ENCODE data around the gene CHST3.

Gene CHST3

GRCh38 chr10:72009425-72010081, 45.4 kb downstream of the CHST3 start:
- Histone ChIP-seq H3K27me3 (ENCODE audit: control insufficient read depth in 5 of 5, insufficient read depth in 4 of 5, low read length in 5 of 5) (no peaks in the 10 kb centered on the region), H3K9ac (ENCODE audit: low read length in 5 of 5) (peak overlapping the region in 4 of 5 donors; percentile 37 to 53 (median 46)), H3K27ac (ENCODE audit: low read depth, low read length) (peak overlapping the region; percentile 93), H3K4me3 (ENCODE audit: low read depth in 1 of 5, low read length in 5 of 5) (peak overlapping the region in 1 of 5 donors; percentile 39), H3K36me3 (ENCODE audit: control insufficient read depth in 5 of 5, insufficient read depth in 5 of 5, low read length in 5 of 5) (peaks cover 0 to 34% (median 28%) of the 10 kb centered on the region in 5 donors), H3K9me3 (ENCODE audit: control insufficient read depth in 5 of 5, low read length in 5 of 5) (peaks cover 0 to 2% (median 0%) of the 10 kb centered on the region in 5 donors), H3K4me1 (ENCODE audit: control insufficient read depth in 5 of 5, insufficient read depth in 5 of 5, low read length in 5 of 5) (peaks cover 26 to 69% (median 62%) of the 10 kb centered on the region in 5 donors)

GRCh38 chr10:72010234-72010973, 46.2 kb downstream of the CHST3 start:
- H3K9me3 ChIP-seq (ENCODE audit: control insufficient read depth in 5 of 5, low read length in 5 of 5): peaks cover 0 to 2% (median 0%) of the 10 kb centered on the region in 5 donors
- peaks cover 0 to 32% (median 28%) of the 10 kb centered on the region in 5 donors for H3K36me3 ChIP-seq (ENCODE audit: control insufficient read depth in 5 of 5, insufficient read depth in 5 of 5, low read length in 5 of 5)
- H3K9ac ChIP-seq (ENCODE audit: low read length in 5 of 5): peak overlapping the region in 3 of 5 donors; percentile 37 to 53 (median 44)
- H3K27ac ChIP-seq (ENCODE audit: low read depth, low read length): peak overlapping the region; percentile 93
- H3K4me3 ChIP-seq (ENCODE audit: low read depth in 1 of 5, low read length in 5 of 5): no peak overlapping the region
- no peaks in the 10 kb centered on the region for H3K27me3 ChIP-seq (ENCODE audit: control insufficient read depth in 5 of 5, insufficient read depth in 4 of 5, low read length in 5 of 5)
- H3K4me1 ChIP-seq (ENCODE audit: control insufficient read depth in 5 of 5, insufficient read depth in 5 of 5, low read length in 5 of 5): peaks cover 26 to 76% (median 65%) of the 10 kb centered on the region in 5 donors

- H3K27ac ChIP-seq (ENCODE audit: low read depth, low read length): peak overlapping the region; percentile 93
- H3K4me3 ChIP-seq (ENCODE audit: low read depth in 1 of 5, low read length in 5 of 5): no peak overlapping the region
- H3K9me3 ChIP-seq (ENCODE audit: control insufficient read depth in 5 of 5, low read length in 5 of 5): peaks cover 0 to 2% (median 0%) of the 10 kb centered on the region in 5 donors
- H3K36me3 ChIP-seq (ENCODE audit: control insufficient read depth in 5 of 5, insufficient read depth in 5 of 5, low read length in 5 of 5): peaks cover 0 to 30% (median 28%) of the 10 kb centered on the region in 5 donors
- H3K27me3 ChIP-seq (ENCODE audit: control insufficient read depth in 5 of 5, insufficient read depth in 4 of 5, low read length in 5 of 5): no peaks in the 10 kb centered on the region
- no peak overlapping the region for H3K9ac ChIP-seq (ENCODE audit: low read length in 5 of 5)
- H3K4me1 ChIP-seq (ENCODE audit: control insufficient read depth in 5 of 5, insufficient read depth in 5 of 5, low read length in 5 of 5): peaks cover 26 to 82% (median 70%) of the 10 kb centered on the region in 5 donors
These were observed 46.8 kb downstream of the CHST3 start for GRCh38 chr10:72011016-72011415.

GRCh38 chr10:72011468-72011867, 47.3 kb downstream of the CHST3 start:
- Histone ChIP-seq H3K27ac (ENCODE audit: low read depth, low read length) (no peak overlapping the region), H3K36me3 (ENCODE audit: control insufficient read depth in 5 of 5, insufficient read depth in 5 of 5, low read length in 5 of 5) (peaks cover 0 to 25% (median 24%) of the 10 kb centered on the region in 5 donors), H3K4me3 (ENCODE audit: low read depth in 1 of 5, low read length in 5 of 5) (no peak overlapping the region), H3K4me1 (ENCODE audit: control insufficient read depth in 5 of 5, insufficient read depth in 5 of 5, low read length in 5 of 5) (peaks cover 27 to 82% (median 70%) of the 10 kb centered on the region in 5 donors), H3K9ac (ENCODE audit: low read length in 5 of 5) (no peak overlapping the region), H3K27me3 (ENCODE audit: control insufficient read depth in 5 of 5, insufficient read depth in 4 of 5, low read length in 5 of 5) (no peaks in the 10 kb centered on the region), H3K9me3 (ENCODE audit: control insufficient read depth in 5 of 5, low read length in 5 of 5) (peaks cover 0 to 2% (median 0%) of the 10 kb centered on the region in 5 donors)

- Histone ChIP-seq H3K4me3 (ENCODE audit: low read depth in 1 of 5, low read length in 5 of 5) (no peak overlapping the region), H3K27me3 (ENCODE audit: control insufficient read depth in 5 of 5, insufficient read depth in 4 of 5, low read length in 5 of 5) (no peaks in the 10 kb centered on the region), H3K9me3 (ENCODE audit: control insufficient read depth in 5 of 5, low read length in 5 of 5) (peaks cover 0 to 2% (median 0%) of the 10 kb centered on the region in 5 donors), H3K4me1 (ENCODE audit: control insufficient read depth in 5 of 5, insufficient read depth in 5 of 5, low read length in 5 of 5) (peaks cover 25 to 82% (median 70%) of the 10 kb centered on the region in 5 donors), H3K36me3 (ENCODE audit: control insufficient read depth in 5 of 5, insufficient read depth in 5 of 5, low read length in 5 of 5) (peaks cover 0 to 25% (median 19%) of the 10 kb centered on the region in 5 donors), H3K9ac (ENCODE audit: low read length in 5 of 5) (no peak overlapping the region), H3K27ac (ENCODE audit: low read depth, low read length) (no peak overlapping the region)
These were observed 47.8 kb downstream of the CHST3 start for GRCh38 chr10:72011976-72012512.

DNA sequence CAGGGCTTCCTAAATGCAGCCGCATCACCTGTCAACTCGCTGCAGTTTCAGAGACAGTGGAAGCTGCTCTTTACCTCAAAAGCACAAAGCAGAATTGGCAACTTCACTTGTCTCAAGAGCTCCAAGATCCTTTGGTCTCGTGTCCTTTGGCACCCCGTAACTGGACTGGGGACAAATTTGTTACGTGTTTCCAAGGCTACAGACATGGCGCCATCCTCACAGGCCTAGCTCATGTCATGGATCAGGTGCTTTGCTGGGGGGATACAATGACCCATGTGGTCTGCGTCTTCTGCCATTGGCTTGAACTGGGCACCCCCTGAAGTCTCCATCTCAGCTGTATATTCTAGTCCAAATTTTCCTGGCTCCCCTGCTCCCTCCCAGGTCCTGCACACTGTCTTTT, 48.6 kb downstream of the CHST3 start:
- H3K9ac ChIP-seq (ENCODE audit: low read length in 5 of 5): no peak overlapping the region
- H3K9me3 ChIP-seq (ENCODE audit: control insufficient read depth in 5 of 5, low read length in 5 of 5): no peaks in the 10 kb centered on the region
- peaks cover 27 to 85% (median 74%) of the 10 kb centered on the region in 5 donors for H3K4me1 ChIP-seq (ENCODE audit: control insufficient read depth in 5 of 5, insufficient read depth in 5 of 5, low read length in 5 of 5)
- H3K36me3 ChIP-seq (ENCODE audit: control insufficient read depth in 5 of 5, insufficient read depth in 5 of 5, low read length in 5 of 5): peaks cover 0 to 18% (median 12%) of the 10 kb centered on the region in 5 donors
- no peak overlapping the region for H3K27ac ChIP-seq (ENCODE audit: low read depth, low read length)
- H3K4me3 ChIP-seq (ENCODE audit: low read depth in 1 of 5, low read length in 5 of 5): no peak overlapping the region
- no peaks in the 10 kb centered on the region for H3K27me3 ChIP-seq (ENCODE audit: control insufficient read depth in 5 of 5, insufficient read depth in 4 of 5, low read length in 5 of 5)

GRCh38 chr10:72013202-72013945, 49.2 kb downstream of the CHST3 start:
- Histone ChIP-seq H3K27ac (ENCODE audit: low read depth, low read length) (no peak overlapping the region), H3K4me1 (ENCODE audit: control insufficient read depth in 5 of 5, insufficient read depth in 5 of 5, low read length in 5 of 5) (peaks cover 29 to 87% (median 75%) of the 10 kb centered on the region in 5 donors), H3K9ac (ENCODE audit: low read length in 5 of 5) (no peak overlapping the region), H3K9me3 (ENCODE audit: control insufficient read depth in 5 of 5, low read length in 5 of 5) (no peaks in the 10 kb centered on the region), H3K4me3 (ENCODE audit: low read depth in 1 of 5, low read length in 5 of 5) (no peak overlapping the region), H3K27me3 (ENCODE audit: control insufficient read depth in 5 of 5, insufficient read depth in 4 of 5, low read length in 5 of 5) (no peaks in the 10 kb centered on the region), H3K36me3 (ENCODE audit: control insufficient read depth in 5 of 5, insufficient read depth in 5 of 5, low read length in 5 of 5) (peaks cover 0 to 13% (median 6%) of the 10 kb centered on the region in 5 donors)

- Histone ChIP-seq H3K36me3 (ENCODE audit: control insufficient read depth in 5 of 5, insufficient read depth in 5 of 5, low read length in 5 of 5) (peaks cover 0 to 8% (median 0%) of the 10 kb centered on the region in 5 donors), H3K4me1 (ENCODE audit: control insufficient read depth in 5 of 5, insufficient read depth in 5 of 5, low read length in 5 of 5) (peaks cover 22 to 79% (median 67%) of the 10 kb centered on the region in 5 donors), H3K27ac (ENCODE audit: low read depth, low read length) (no peak overlapping the region), H3K4me3 (ENCODE audit: low read depth in 1 of 5, low read length in 5 of 5) (no peak overlapping the region), H3K9ac (ENCODE audit: low read length in 5 of 5) (no peak overlapping the region), H3K27me3 (ENCODE audit: control insufficient read depth in 5 of 5, insufficient read depth in 4 of 5, low read length in 5 of 5) (no peaks in the 10 kb centered on the region), H3K9me3 (ENCODE audit: control insufficient read depth in 5 of 5, low read length in 5 of 5) (no peaks in the 10 kb centered on the region)
These were observed 50.0 kb downstream of the CHST3 start for GRCh38 chr10:72014197-72014596.

DNA sequence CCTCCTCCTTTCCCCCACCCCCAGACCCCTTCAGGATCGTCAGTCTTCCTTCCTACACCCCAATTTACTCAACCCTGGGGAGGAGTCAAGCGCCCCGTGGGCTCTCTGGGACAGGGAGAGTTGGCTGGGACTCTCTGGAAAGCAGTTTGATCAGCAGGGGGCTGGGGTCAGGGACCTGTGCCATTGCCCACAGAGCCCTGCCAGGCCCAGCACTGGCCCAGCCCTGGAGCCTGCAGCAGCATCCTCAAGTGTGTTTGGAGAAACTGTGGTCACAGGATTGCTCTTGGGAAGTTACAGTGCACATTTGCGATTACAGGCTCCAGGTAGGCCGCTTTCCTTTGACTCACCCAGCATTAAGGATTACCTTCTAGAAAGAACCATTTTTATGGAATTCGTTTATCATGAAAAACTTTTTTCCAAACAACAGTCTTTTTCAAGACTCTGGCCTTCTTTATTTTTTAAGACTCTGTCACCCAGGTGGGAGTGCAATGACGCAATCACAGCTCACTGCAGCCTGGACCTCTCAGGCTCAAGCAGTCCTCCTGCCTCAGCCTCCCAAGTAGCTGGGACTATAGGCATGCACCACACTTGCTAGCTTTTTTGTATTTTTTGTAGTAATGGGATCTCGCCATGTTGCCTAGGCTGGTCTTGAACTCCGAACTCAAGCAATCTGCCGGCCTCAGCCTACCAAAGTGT, 50.7 kb downstream of the CHST3 start:
- Histone ChIP-seq H3K27me3 (ENCODE audit: control insufficient read depth in 5 of 5, insufficient read depth in 4 of 5, low read length in 5 of 5) (no peaks in the 10 kb centered on the region), H3K27ac (ENCODE audit: low read depth, low read length) (no peak overlapping the region), H3K9ac (ENCODE audit: low read length in 5 of 5) (no peak overlapping the region), H3K4me3 (ENCODE audit: low read depth in 1 of 5, low read length in 5 of 5) (no peak overlapping the region), H3K9me3 (ENCODE audit: control insufficient read depth in 5 of 5, low read length in 5 of 5) (no peaks in the 10 kb centered on the region), H3K36me3 (ENCODE audit: control insufficient read depth in 5 of 5, insufficient read depth in 5 of 5, low read length in 5 of 5) (peaks cover 0 to 8% (median 0%) of the 10 kb centered on the region in 5 donors), H3K4me1 (ENCODE audit: control insufficient read depth in 5 of 5, insufficient read depth in 5 of 5, low read length in 5 of 5) (peaks cover 19 to 71% (median 59%) of the 10 kb centered on the region in 5 donors)
